ENCODE results near the gene ZFP3.
"Not testable (repeated sequence)": the region's sequence is repeated elsewhere in the genome, so short reads cannot be mapped to it uniquely, and the experiment has no call there.

The ZFP3 gene

DNA sequence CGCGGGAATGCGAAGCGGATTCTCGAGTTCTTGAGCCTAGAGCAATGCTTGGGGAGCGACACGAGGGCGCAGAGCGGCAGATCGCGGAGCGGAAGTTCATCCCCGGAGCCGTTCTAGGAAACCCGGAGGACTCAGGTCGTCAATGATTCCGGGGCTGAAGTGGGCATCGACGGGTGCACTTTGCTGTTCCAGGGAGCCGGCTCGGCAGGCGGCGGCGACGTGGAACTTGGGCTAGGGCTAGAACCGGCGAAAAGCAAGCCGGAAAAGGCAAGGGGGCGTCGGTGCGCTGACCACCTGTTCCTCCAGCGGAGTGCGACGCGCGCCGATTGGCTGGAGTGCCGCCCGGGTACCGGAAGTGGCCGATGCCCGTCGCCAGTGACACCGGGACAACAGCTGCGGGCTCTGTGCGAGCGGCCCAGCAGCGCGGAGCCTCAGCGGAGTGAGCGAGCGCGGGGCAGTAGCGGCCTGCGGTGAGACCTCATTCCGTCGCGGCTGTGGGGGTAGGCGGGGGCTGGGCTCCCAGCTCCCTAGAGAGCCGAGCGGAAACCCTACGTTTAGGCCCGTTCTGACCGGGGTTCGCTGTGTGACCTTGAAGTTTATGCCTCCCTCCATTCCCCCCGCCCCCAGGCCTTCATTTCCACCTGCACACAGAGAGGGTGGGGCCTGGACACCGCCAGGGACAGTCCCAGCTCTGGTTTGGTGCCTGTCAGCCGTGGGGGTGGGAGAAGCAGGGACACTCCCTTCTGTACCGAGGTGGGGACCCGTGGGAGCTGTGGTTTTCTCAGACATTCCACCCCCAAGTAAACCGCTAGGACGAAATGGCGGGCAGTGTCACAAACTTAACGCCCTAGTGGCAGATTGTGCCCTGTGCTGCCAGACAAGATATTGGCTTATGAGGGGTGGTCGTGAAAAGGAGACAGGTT, at the start of gene ZFP3:
Gene ZFP3, plus strand, starts transcription at position 362 of the 923 bp plus-strand sequence. CDS start 13,038 bp downstream, outside the sequence.
- peak; percentile 3 for DNase-seq (ENCODE audit: low read depth, low spot score)
- H3K27ac ChIP-seq, result peak within 1 kb of the TSS; percentile 10

GRCh38 chr17:5030168-5030567, 48.1 kb upstream of the ZFP3 start:
- not testable (repeated sequence) for H3K27ac ChIP-seq; DNase-seq (ENCODE audit: low read depth, low spot score)

GRCh38 chr17:5031365-5032082, 46.7 kb upstream of the ZFP3 start:
- no peak for DNase-seq (ENCODE audit: low read depth, low spot score)
- H3K27ac ChIP-seq, result no peak overlapping the region

DNA sequence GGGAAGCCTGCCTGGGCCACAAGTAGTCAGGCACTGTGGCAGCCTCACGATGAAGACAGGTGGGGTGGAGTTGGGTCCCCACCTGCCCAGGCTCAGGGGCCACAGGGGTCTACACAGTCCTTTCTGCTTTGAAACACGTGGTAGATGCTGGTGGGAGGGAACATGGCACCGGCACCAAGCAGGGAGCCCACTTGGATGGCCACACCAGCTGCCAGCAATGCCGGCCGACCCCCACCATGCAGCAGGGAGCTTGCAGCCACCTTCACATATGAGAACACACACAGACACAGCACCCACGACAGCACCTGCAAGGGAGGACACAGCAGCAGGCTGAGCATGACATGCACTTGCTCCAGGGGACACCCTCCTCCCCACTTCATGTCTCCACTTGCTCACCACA, 45.4 kb upstream of the ZFP3 start:
- H3K27ac ChIP-seq, result no peak overlapping the region
- no peak for DNase-seq (ENCODE audit: low read depth, low spot score)

GRCh38 chr17:5033352-5034015, 44.8 kb upstream of the ZFP3 start:
- no peak overlapping the region for H3K27ac ChIP-seq
- DNase-seq (ENCODE audit: low read depth, low spot score), result no peak

DNA sequence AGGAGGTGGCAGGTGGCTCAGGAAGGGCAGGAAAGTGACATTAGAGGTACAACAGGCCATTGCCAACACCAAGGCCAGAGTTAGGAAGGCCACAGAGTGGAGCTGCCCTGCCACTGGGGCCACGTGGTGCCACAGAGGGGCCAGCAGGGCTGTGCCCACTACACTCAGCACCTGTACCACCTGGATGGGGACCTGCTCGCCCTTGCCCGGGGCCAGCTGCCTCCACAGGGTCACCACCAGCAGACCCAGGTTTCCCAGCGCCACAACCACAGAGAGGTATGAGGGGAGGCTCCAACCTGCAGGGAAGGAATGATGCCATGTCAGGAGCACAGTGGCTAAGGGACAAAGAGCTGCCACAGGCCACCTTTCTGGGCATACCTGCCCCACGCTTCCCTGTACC, 44.2 kb upstream of the ZFP3 start:
- no peak overlapping the region for H3K27ac ChIP-seq
- no peak for DNase-seq (ENCODE audit: low read depth, low spot score)

DNA sequence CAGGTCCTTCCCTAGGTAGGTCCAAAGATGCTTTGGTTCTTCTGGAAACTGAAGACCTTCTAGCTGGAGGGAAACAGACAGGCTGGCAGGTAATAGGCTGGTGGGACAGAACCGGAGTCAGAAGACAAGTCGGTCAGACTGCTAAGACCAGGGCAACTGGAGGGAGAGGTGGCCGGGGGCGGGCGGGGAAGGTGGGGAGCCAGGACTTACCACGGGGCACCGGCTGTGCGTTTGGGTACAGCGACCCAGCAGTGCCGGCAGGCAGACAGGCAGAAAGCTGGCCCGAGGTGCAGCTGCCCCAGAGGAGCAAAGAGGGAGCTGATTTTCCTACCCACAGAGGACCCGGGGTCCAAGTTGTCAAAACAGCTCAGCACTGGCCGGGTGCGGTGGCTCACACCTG, 43.6 kb upstream of the ZFP3 start:
- H3K27ac ChIP-seq, result no peak overlapping the region
- no peak for DNase-seq (ENCODE audit: low read depth, low spot score)

GRCh38 chr17:5035315-5035714, 43.0 kb upstream of the ZFP3 start, which contains the start of gene SLC52A1:
SLC52A1 (minus strand) TSS chr17:5035426; CDS start chr17:5034606, 820 bp downstream.
- H3K27ac ChIP-seq, result no peak within 1 kb of the TSS
- DNase-seq (ENCODE audit: low read depth, low spot score), result no peak

DNA sequence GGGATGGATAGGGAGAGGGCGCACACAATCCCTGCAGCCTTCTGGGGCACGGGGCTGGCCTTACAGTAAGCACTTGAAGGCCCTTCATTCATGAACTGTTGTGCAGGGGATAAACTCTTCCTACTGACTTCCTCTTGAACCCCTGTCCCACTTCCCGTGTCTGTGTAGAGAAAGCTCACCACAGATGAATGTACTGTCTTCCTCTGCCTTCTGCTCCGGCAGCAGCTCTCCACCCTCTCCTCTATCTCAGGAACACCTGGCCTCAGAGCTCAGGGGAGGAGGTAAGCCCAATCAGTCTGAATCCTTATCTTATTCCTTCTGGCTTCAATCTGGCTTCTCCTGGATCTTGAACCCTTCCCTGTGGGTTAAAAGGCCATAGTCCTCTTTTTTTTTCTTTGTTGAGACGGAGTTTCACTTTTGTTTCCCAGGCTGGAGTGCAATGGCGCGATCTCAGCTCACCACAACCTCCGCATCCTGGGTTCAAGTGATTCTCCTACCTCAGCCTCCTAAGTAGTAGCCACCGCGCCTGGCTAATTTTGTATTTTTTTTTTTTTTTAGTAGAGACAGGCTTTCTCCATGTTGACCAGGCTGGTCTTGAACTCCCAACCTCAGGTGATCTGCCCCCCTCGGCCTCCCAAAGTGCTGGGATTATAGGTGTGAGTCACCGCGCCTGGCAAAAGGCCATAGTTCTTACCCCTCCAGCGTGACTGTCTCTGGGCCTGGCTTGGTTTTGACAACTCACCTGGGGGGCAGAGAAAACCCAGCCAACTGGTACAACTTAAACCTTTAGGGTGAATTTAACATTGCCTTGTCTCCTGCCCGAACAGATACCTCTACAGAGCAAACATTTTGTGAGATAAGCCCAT, 35.9 kb upstream of the ZFP3 start:
- H3K27ac ChIP-seq, result no peak overlapping the region
- no peak for DNase-seq (ENCODE audit: low read depth, low spot score)

GRCh38 chr17:5043524-5043923, 34.7 kb upstream of the ZFP3 start:
- no peak overlapping the region for H3K27ac ChIP-seq
- no peak for DNase-seq (ENCODE audit: low read depth, low spot score)

DNA sequence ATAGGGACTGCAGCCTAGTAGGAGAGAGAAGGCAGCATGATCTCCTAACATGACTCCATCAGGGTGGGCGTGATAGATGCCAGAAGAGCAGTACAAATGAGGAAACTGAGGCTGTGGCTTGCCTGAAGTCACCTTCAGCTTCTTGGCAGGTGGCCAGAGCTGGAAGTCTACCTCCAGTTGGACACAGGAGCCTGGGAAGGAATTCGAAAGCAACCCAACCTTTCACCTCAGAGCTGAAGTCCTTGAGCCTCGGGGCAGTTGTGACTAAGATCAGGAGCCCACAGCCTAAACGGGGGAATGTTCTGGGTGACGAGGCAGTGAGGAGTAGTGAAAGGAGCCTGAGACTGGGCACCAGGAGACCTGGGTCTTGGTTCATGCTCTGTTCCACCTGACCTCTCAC, 33.6 kb upstream of the ZFP3 start:
- no peak overlapping the region for H3K27ac ChIP-seq
- DNase-seq (ENCODE audit: low read depth, low spot score), result no peak

GRCh38 chr17:5045496-5045895, 32.8 kb upstream of the ZFP3 start:
- DNase-seq (ENCODE audit: low read depth, low spot score), result no peak

GRCh38 chr17:5047446-5047845, 30.8 kb upstream of the ZFP3 start:
- no peak for DNase-seq (ENCODE audit: low read depth, low spot score)
- no peak overlapping the region for H3K27ac ChIP-seq

More at GRCh38 chr17:5045496-5045895, 32.8 kb upstream of the ZFP3 start:
- no peak overlapping the region for H3K27ac ChIP-seq

DNA sequence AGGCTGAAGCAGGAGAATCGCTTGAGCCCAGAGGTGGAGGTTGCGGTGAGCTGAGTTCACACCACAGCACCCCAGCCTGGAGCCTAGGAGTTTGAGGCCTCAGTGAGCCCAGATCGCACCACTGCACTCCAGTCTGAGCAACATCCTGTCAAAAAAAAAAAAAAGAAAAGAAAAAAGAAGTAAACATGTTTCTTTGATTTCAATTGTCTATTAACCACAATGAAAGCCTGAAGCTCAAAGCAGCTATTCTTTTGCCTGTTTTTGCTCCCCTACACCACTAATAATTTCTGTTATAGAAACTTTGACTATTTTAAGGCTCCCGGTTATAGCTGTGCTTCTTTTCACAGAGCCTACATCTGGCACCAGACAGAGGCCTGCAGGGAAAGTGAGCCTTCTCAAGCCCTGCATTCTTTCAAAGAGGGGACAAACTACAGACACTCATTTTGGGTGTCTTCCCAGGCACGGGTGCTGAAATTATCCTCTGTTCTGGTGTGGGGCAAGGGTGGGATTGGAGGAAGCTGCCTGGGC, 28.9 kb upstream of the ZFP3 start:
- no peak overlapping the region for H3K27ac ChIP-seq
- no peak for DNase-seq (ENCODE audit: low read depth, low spot score)

DNA sequence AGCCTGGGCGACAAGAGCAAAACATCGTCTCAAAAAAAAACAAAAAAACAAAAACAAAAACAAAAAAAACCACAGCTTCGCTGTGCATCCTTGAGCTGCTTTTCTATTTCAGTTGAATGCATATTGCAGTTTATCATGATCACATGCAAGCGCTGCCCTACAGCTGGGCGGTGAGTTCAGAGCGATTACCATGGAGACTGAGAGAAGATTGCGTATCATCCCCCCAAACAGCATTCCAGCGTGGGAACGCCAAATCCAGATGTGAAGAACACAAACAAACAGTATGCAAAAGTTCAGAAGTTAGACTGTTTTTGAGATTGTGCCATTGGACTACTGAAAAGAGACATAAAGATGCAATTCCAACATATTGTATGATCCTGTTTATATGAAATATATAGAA, 28.0 kb upstream of the ZFP3 start:
- no peak overlapping the region for H3K27ac ChIP-seq
- no peak for DNase-seq (ENCODE audit: low read depth, low spot score)

DNA sequence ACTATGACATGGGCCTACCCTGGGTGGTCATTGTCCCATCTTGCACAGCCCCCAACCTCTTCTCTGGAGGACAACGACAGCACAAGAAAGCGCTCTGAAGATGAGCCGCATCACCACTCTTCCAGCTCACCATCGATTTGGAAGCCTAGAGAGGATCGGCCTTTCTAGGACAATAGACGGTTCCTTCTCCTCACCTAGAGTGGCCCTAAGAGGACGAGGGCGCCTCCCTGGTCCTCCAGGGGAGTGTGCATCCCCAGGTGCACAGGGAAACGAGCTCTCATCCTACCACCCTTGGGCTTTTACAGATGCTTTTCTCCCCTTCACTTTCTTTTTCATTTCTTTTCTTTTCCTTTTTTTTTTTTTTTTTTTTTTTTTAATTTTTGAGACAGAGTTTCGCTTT, 22.7 kb upstream of the ZFP3 start:
- DNase-seq (ENCODE audit: low read depth, low spot score), result no peak
- no peak overlapping the region for H3K27ac ChIP-seq

- no peak overlapping the region for H3K27ac ChIP-seq
- no peak for DNase-seq (ENCODE audit: low read depth, low spot score)
These were observed 13.0 kb upstream of the ZFP3 start for GRCh38 chr17:5065227-5065744.

- DNase-seq (ENCODE audit: low read depth, low spot score), result no peak
- H3K27ac ChIP-seq, result no peak overlapping the region
These were observed 10.0 kb upstream of the ZFP3 start for GRCh38 chr17:5068236-5068635.

DNA sequence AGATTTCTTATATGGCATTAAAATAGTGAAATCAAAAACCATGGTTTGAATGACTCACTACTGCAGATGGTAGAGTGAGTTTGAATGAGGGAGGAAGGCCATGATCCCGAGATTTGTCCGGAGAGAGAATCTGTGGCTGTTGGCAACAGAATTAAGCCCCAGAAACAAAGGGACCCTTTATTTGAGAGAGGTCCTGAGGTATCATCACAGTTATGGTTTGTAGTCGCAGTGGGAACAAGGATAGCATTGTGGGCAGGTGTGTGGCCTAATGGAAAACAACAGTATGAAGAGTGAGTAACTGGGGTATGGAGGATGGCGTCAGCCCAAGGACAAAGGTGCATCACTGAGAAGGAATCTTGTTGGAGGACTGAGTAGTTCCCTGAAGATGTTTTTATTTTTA, 8.5 kb upstream of the ZFP3 start:
- H3K27ac ChIP-seq, result peak overlapping the region; percentile 57
- peak; percentile 26 for DNase-seq (ENCODE audit: low read depth, low spot score)

Measured in epithelial cell of prostate (primary cell).